Transverse colon (tissue), 4 donors: ENCODE results near the gene CDK8. TPM values are rescaled to one million over a fixed set of nuclear protein-coding genes. Genes with fewer than 3 reads are reported as not detected.

ENCODE experiments used
- DNase-seq: peaks from one replicate; pipeline ENCODE4 v3.0.0-alpha.2; 2019
- H3K27ac ChIP-seq, 4 donors: fragments of 200-600 bp; sonication (generic); 2 replicates each; pipeline ENCODE4 v1.5.1; 2016 to 2018; ENCODE audit warnings: inconsistent platforms in 4 of 4
- H3K27me3 ChIP-seq: fragments of 200-600 bp; sonication (generic); 2 replicates; pipeline ENCODE4 v1.5.1; 2017; ENCODE audit warnings: inconsistent platforms
- H3K36me3 ChIP-seq, 4 donors: fragments of 200-600 bp; sonication (generic); 2 replicates each; pipeline ENCODE4 v1.5.1; 2017 to 2019; ENCODE audit warnings: inconsistent platforms in 4 of 4
- H3K4me1 ChIP-seq, 4 donors: fragments of 200-600 bp; sonication (generic); 2 replicates each; pipeline ENCODE4 v1.5.1; 2017 to 2020; ENCODE audit warnings: inconsistent platforms in 4 of 4
- H3K4me3 ChIP-seq, 4 donors: fragments of 200-600 bp; sonication (generic); 1 replicate in 1 of 4; 2 replicates in 3 of 4; pipeline versions ENCODE4 v1.5.1 to v1.6.1; 2017 to 2019; ENCODE audit warnings: inconsistent platforms in 4 of 4
- H3K9me3 ChIP-seq, 2 donors: fragments of 200-600 bp; sonication (generic); 2 replicates each; pipeline ENCODE4 v1.5.1; 2017 to 2019; ENCODE audit warnings: inconsistent platforms in 2 of 2
- CTCF ChIP-seq, 5 experiments: fragments of 200-600 bp in 3 of 5; fragments of 450-650 bp in 2 of 5; sonication (generic) in 3 of 5; IDR thresholded peaks; 1 replicate in 2 of 5; 2 replicates in 3 of 5; pipeline ENCODE4 v1.5.1; 2016 to 2017; ENCODE audit warnings: antibody characterized with exemption in 5 of 5, inconsistent platforms in 3 of 5, mild to moderate bottlenecking in 2 of 5, moderate library complexity in 1 of 5
- EP300 ChIP-seq: sonication (generic); formaldehyde crosslinking; IDR thresholded peaks from one replicate; pipeline ENCODE4 v1.6.1; 2017; ENCODE audit warnings: antibody characterized with exemption, low read depth
- POLR2A ChIP-seq: fragments of 450-650 bp; IDR thresholded peaks from one replicate; pipeline ENCODE4 v1.6.1; 2016; ENCODE audit warnings: antibody characterized with exemption, mild to moderate bottlenecking, moderate library complexity
- WGBS, 2 donors: methylation state at CpG; one replicate each; pipeline ENCODE4 v1.1.5; 2018; ENCODE audit warnings: low coverage in 1 of 2; 5-methylcytosine and 5-hydroxymethylcytosine counted together
- in situ Hi-C, 4 donors: fragments of 200-750 bp; cut with MboI; loops; one replicate each; pipeline versions ENCODE4 v1.15.0 to v1.15.1; 2017; ENCODE audit warnings: low sequenced_read_pairs in 3 of 4, low pct_ligation_motif_present in 1 of 4, low pct_unique_long_range_greater_than_20kb in 1 of 4
- intact Hi-C: fragments of 100-400 bp; cut with DNase I; formaldehyde crosslinking; loops from one replicate; pipeline ENCODE4 v1.15.1; 2023; ENCODE audit warnings: low total_unique reads
- small RNA-seq, 4 donors: library from RNA; depleted of rRNA; stranded (forward); fragments of <200 nt; gene quantifications; one replicate each; pipeline ENCODE3, GENCODE V24; 2016
- total RNA-seq, 4 donors: library from RNA; depleted of rRNA; stranded (reverse); fragments of >200 nt; gene quantifications; one replicate each; pipeline ENCODE4 v1.1.0, GENCODE V29; 2016

Gene CDK8
- total RNA-seq, 4 donors from 2014 or later, result 8.6 to 37.4 (median 22.3) TPM

GRCh38 chr13:26449063-26449848 lies 195.3 kb downstream of the CDK8 start:
- no peak overlapping the region for H3K27ac ChIP-seq
- no peaks in the 10 kb centered on the region for H3K9me3 ChIP-seq
- TF ChIP-seq POLR2A, result no peak
- no peak for TF ChIP-seq EP300
- TF ChIP-seq CTCF (IDR thresholded peaks at IDR 0.05), result no peak
- intact Hi-C loops, result no loop called here
- H3K4me1 ChIP-seq, result no peaks in the 10 kb centered on the region
- no peak overlapping the region for H3K4me3 ChIP-seq
- H3K27me3 ChIP-seq, result no peaks in the 10 kb centered on the region
- 55% methylated on average over 2 of the region's 2 CpGs; no CpG with 5 or more reads in 1 of the 2 donors for WGBS, 2 donors
- in situ Hi-C loops, result no loop called here
- DNase-seq, result no peak
- H3K36me3 ChIP-seq, result no peaks in the 10 kb centered on the region

Small RNAs within 50 kb of the gene (small RNA-seq; reads per million reads assigned to genes)
- 0 reads per million in 4 donors for gene RF02271

Other genes starting within 250 kb of the CDK8 start
- not detected for gene SHISA2, start 202.1 kb upstream of the CDK8 start, total RNA-seq
- gene RNF6, start 31.8 kb upstream of the CDK8 start, total RNA-seq, result 10 to 100 TPM; 10.1 to 26.4 (median 24.5) TPM